ENCODE results near the gene STK32B. TPM values are rescaled to one million over a fixed set of nuclear protein-coding genes. Genes with fewer than 3 reads are reported as not detected.
"Not testable (repeated sequence)": the region's sequence is repeated elsewhere in the genome, so short reads cannot be mapped to it uniquely, and the experiment has no call there.

STK32B gene
- total and polyA plus RNA-seq, 2 of the 4 experiments (the other 2 are of a cell fraction) = 5.5 to 6.3 TPM

GRCh38 chr4:5168891-5169290, 117.6 kb downstream of the STK32B start:
- POLR2A ChIA-PET (ENCODE audit: unreplicated experiment) = no interaction called here

GRCh38 chr4:5175836-5176235, 124.6 kb downstream of the STK32B start:
- H3K9ac ChIP-seq (ENCODE audit: low read depth, low read length); H3K4me1 ChIP-seq (ENCODE audit: control insufficient read depth, insufficient read depth, low read length); H4K5ac ChIP-seq (ENCODE audit: low read depth, low read length); H3K4me3 ChIP-seq (ENCODE audit: insufficient read depth, low read depth, low read length); H3K79me1 ChIP-seq (ENCODE audit: low read depth in 1 of 2, low read length in 2 of 2); H4K20me1 ChIP-seq (ENCODE audit: insufficient read depth, low read length); H3K14ac ChIP-seq (replicated peaks; ENCODE audit: low read depth, low read length); in situ Hi-C loops (cut with MboI; ENCODE audit: low sequenced_read_pairs); H3K27ac ChIP-seq (ENCODE audit: insufficient read depth, low read length); H2AK5ac ChIP-seq (ENCODE audit: low read depth, low read length); H3K4ac ChIP-seq (ENCODE audit: low read depth, low read length); H3K56ac ChIP-seq (ENCODE audit: extremely low read depth, insufficient read depth, low read length); CTCF ChIA-PET; H2AK9ac ChIP-seq (replicated peaks; ENCODE audit: low read depth, low read length, poor library complexity); H3K4me2 ChIP-seq (ENCODE audit: low read depth, low read length); DNase-seq; H4K91ac ChIP-seq (ENCODE audit: insufficient read depth, low read depth, low read length); H3K9me3 ChIP-seq (ENCODE audit: control insufficient read depth, insufficient read depth, low read length); H2BK5ac ChIP-seq (ENCODE audit: low read depth, low read length, poor library complexity, severe bottlenecking); dilution Hi-C loops (cut with HindIII; ENCODE audit: low sequenced_read_pairs, unreplicated experiment); H3K9me1 ChIP-seq (ENCODE audit: insufficient read depth, low read length); ATAC-seq (ENCODE audit: low read depth); H2AFZ ChIP-seq (replicated peaks; ENCODE audit: low read length, poor library complexity); POLR2A ChIA-PET (ENCODE audit: unreplicated experiment); H3K23ac ChIP-seq (ENCODE audit: low read depth, low read length); H3K36me3 ChIP-seq (ENCODE audit: control insufficient read depth, insufficient read depth, low read length); H2BK120ac ChIP-seq (ENCODE audit: low read depth, low read length); BruUV-seq (replicated peaks); H3K27me3 ChIP-seq (ENCODE audit: control insufficient read depth, insufficient read depth, low read length); H2BK15ac ChIP-seq (ENCODE audit: low read depth, low read length); H2BK20ac ChIP-seq (ENCODE audit: low read depth, low read length); H4K8ac ChIP-seq (ENCODE audit: low read depth in 2 of 2, low read length in 2 of 2); H3K18ac ChIP-seq (ENCODE audit: low read depth, low read length); intact Hi-C loops (cut with micrococcal nuclease): not testable (repeated sequence)
- WGBS, 2 experiments (ENCODE audit: extremely low coverage in 2 of 2, insufficient read length in 1 of 2) = 83% methylated on average over 1 of the region's 11 CpGs; no CpG with 5 or more reads in 1 of the 2 experiments

More at GRCh38 chr4:5168891-5169290, 117.6 kb downstream of the STK32B start:
- H2BK15ac ChIP-seq (ENCODE audit: low read depth, low read length) = no peak overlapping the region
- no peak overlapping the region for H3K14ac ChIP-seq (replicated peaks; ENCODE audit: low read depth, low read length)
- H3K9me3 ChIP-seq (ENCODE audit: control insufficient read depth, insufficient read depth, low read length) = no peaks in the 10 kb centered on the region
- H3K23ac ChIP-seq (ENCODE audit: low read depth, low read length) = no peak overlapping the region
- no peak overlapping the region for H2AFZ ChIP-seq (replicated peaks; ENCODE audit: low read length, poor library complexity)
- no peak overlapping the region for H3K27ac ChIP-seq (ENCODE audit: insufficient read depth, low read length)
- H3K4me1 ChIP-seq (ENCODE audit: control insufficient read depth, insufficient read depth, low read length) = peaks cover 8% of the 10 kb centered on the region
- H4K20me1 ChIP-seq (ENCODE audit: insufficient read depth, low read length) = no peaks in the 10 kb centered on the region
- in situ Hi-C loops (cut with MboI; ENCODE audit: low sequenced_read_pairs) (no loop called here), intact Hi-C loops (cut with micrococcal nuclease) (no loop called here), dilution Hi-C loops (cut with HindIII; ENCODE audit: low sequenced_read_pairs, unreplicated experiment) (no loop called here)
- no peak overlapping the region for H3K9ac ChIP-seq (ENCODE audit: low read depth, low read length)
- peaks cover 7% of the 10 kb centered on the region for H3K36me3 ChIP-seq (ENCODE audit: control insufficient read depth, insufficient read depth, low read length)
- H4K91ac ChIP-seq (ENCODE audit: insufficient read depth, low read depth, low read length) = no peak overlapping the region
- TF ChIP-seq MAZ (IDR thresholded peaks at IDR 0.05; ENCODE audit: borderline replicate concordance, low read depth, low read length) (no peak), MAFK (IDR thresholded peaks at IDR 0.05; ENCODE audit: low read depth, low read length) (no peak), NFE2L2 (IDR thresholded peaks at IDR 0.05; ENCODE audit: low read depth, low read length) (no peak), RCOR1 (IDR thresholded peaks at IDR 0.05; ENCODE audit: insufficient replicate concordance, low read length) (no peak)
- ATAC-seq (ENCODE audit: low read depth) (no peak), DNase-seq (no peak)
- no TSS peak for BruUV-seq (replicated peaks)
- no peak overlapping the region for H2AK5ac ChIP-seq (ENCODE audit: low read depth, low read length)
- H3K56ac ChIP-seq (ENCODE audit: extremely low read depth, insufficient read depth, low read length) = no peak overlapping the region
- no peak overlapping the region for H2AK9ac ChIP-seq (replicated peaks; ENCODE audit: low read depth, low read length, poor library complexity)
- no peak overlapping the region for H4K8ac ChIP-seq (ENCODE audit: low read depth in 2 of 2, low read length in 2 of 2)
- WGBS, 2 experiments (ENCODE audit: extremely low coverage in 2 of 2, insufficient read length in 1 of 2) = 93% methylated on average over 2 of the region's 5 CpGs; no CpG with 5 or more reads in 1 of the 2 experiments
- no peak overlapping the region for H3K4me3 ChIP-seq (ENCODE audit: insufficient read depth, low read depth, low read length)
- H4K5ac ChIP-seq (ENCODE audit: low read depth, low read length) = no peak overlapping the region
- H3K27me3 ChIP-seq (ENCODE audit: control insufficient read depth, insufficient read depth, low read length) = no peaks in the 10 kb centered on the region
- H3K9me1 ChIP-seq (ENCODE audit: insufficient read depth, low read length) = peaks cover 18% of the 10 kb centered on the region
- no peak overlapping the region for H3K4ac ChIP-seq (ENCODE audit: low read depth, low read length)
- peaks cover 7 to 18% of the 10 kb centered on the region in 2 experiments; a peak in 3 of 4 replicates for H3K79me1 ChIP-seq (ENCODE audit: low read depth in 1 of 2, low read length in 2 of 2)
- H2BK20ac ChIP-seq (ENCODE audit: low read depth, low read length) = no peak overlapping the region
- H3K4me2 ChIP-seq (ENCODE audit: low read depth, low read length) = no peak overlapping the region
- CTCF ChIA-PET = no interaction called here
- no peak overlapping the region for H2BK5ac ChIP-seq (ENCODE audit: low read depth, low read length, poor library complexity, severe bottlenecking)
- no peak overlapping the region for H2BK120ac ChIP-seq (ENCODE audit: low read depth, low read length)
- no peak overlapping the region for H3K18ac ChIP-seq (ENCODE audit: low read depth, low read length)
